ENCODE data around the gene FANK1.

GRCh38 chr10:125979976-125980375 is 83.6 kb downstream of the FANK1 start:
- TF ChIP-seq RAD21 (conservative IDR thresholded peaks at IDR 0.05) (no peak), CTCF (IDR thresholded peaks at IDR 0.05; ENCODE audit: poor library complexity, severe bottlenecking) (no peak)

Measured in neural cell (in vitro differentiated cells).